ENCODE measurements around the gene RPTOR.
"Not testable (repeated sequence)": the region's sequence is repeated elsewhere in the genome, so short reads cannot be mapped to it uniquely, and the experiment has no call there.

RPTOR gene

GRCh38 chr17:80873307-80873951 is 328.8 kb downstream of the RPTOR start:
- DNase-seq = no peak

GRCh38 chr17:80874866-80875445 is 330.3 kb downstream of the RPTOR start:
- DNase-seq = no peak

- DNase-seq = not testable (repeated sequence)
These were observed 330.9 kb downstream of the RPTOR start for GRCh38 chr17:80875480-80875995.

- not testable (repeated sequence) for DNase-seq
These were observed 331.9 kb downstream of the RPTOR start for GRCh38 chr17:80876456-80876949.

- DNase-seq = no peak
These were observed 332.5 kb downstream of the RPTOR start for GRCh38 chr17:80876950-80877728.

GRCh38 chr17:80877729-80878303 is 333.2 kb downstream of the RPTOR start:
- DNase-seq = no peak

GRCh38 chr17:80878876-80879722 is 334.5 kb downstream of the RPTOR start:
- no peak for DNase-seq

GRCh38 chr17:80879723-80880647 is 335.3 kb downstream of the RPTOR start:
- no peak for DNase-seq

GRCh38 chr17:80880648-80880985 is 336.0 kb downstream of the RPTOR start:
- no peak for DNase-seq

GRCh38 chr17:80881306-80881705 is 336.7 kb downstream of the RPTOR start:
- DNase-seq = no peak

- DNase-seq = no peak
These were observed 337.7 kb downstream of the RPTOR start for GRCh38 chr17:80882323-80882722.

- no peak for DNase-seq
These were observed 338.5 kb downstream of the RPTOR start for GRCh38 chr17:80882926-80883685.

- no peak for DNase-seq
These were observed 339.4 kb downstream of the RPTOR start for GRCh38 chr17:80883831-80884735.

- no peak for DNase-seq
These were observed 340.2 kb downstream of the RPTOR start for GRCh38 chr17:80884811-80885210.

- DNase-seq = no peak
These were observed 341.4 kb downstream of the RPTOR start for GRCh38 chr17:80885947-80886582.

- DNase-seq = no peak
These were observed 342.3 kb downstream of the RPTOR start for GRCh38 chr17:80886641-80887573.

- DNase-seq = no peak
These were observed 343.1 kb downstream of the RPTOR start for GRCh38 chr17:80887639-80888175.

All from NCI-H1436 (cell line).